Common myeloid progenitor, CD34-positive (primary cell): ENCODE data around the gene SSRP1.

ENCODE experiments used
- CTCF ChIA-PET: fragments of 350-600 bp; sonication (Branson Sonifier 250); formaldehyde crosslinking; loops from one replicate; lab custom pipeline; 2021; ENCODE audit warnings: antibody characterized with exemption; lab: Charles Lee
- POLR2A ChIA-PET: fragments of 350-600 bp; sonication (Branson Sonifier 250); formaldehyde crosslinking; loops from one replicate; lab custom pipeline; 2021; ENCODE audit warnings: antibody characterized with exemption; lab: Charles Lee
- DNase-seq, 3 donors: peaks; one replicate each; pipeline versions ENCODE4 v3.0.0 to v3.0.0-alpha.2; 2013
- H3K27ac ChIP-seq, 2 experiments: 1 replicate in 1 of 2; 2 replicates in 1 of 2; pipeline ENCODE4 v1.7.0; 2013; ENCODE audit warnings: inconsistent platforms in 2 of 2, low read length in 2 of 2, mild to moderate bottlenecking in 2 of 2, low read depth in 1 of 2, moderate library complexity in 1 of 2; ENCODE audit not compliant: severe bottlenecking in 2 of 2, insufficient read depth in 1 of 2, poor library complexity in 1 of 2
- H3K27me3 ChIP-seq, 5 experiments: replicated peaks in 2 of 5; 1 replicate in 3 of 5; 2 replicates in 2 of 5; pipeline versions ENCODE4 v1.6.1 to v1.7.0; 2013; ENCODE audit warnings: low read length in 4 of 5, mild to moderate bottlenecking in 2 of 5, moderate library complexity in 2 of 5, inconsistent platforms in 1 of 5; ENCODE audit not compliant: insufficient read depth in 5 of 5, control insufficient read depth in 4 of 5
- H3K36me3 ChIP-seq, 4 experiments: 1 replicate in 2 of 4; 2 replicates in 2 of 4; pipeline versions ENCODE4 v1.6.1 to v1.7.0; 2013; ENCODE audit warnings: low read length in 3 of 4, control low read depth in 1 of 4, mild to moderate bottlenecking in 1 of 4; ENCODE audit not compliant: control insufficient read depth in 4 of 4, insufficient read depth in 4 of 4
- H3K4me1 ChIP-seq, 4 experiments: 1 replicate in 3 of 4; 2 replicates in 1 of 4; pipeline versions ENCODE4 v1.6.1 to v1.7.1; 2013; ENCODE audit warnings: low read length in 3 of 4, mild to moderate bottlenecking in 3 of 4, control low read depth in 1 of 4, inconsistent platforms in 1 of 4, moderate library complexity in 1 of 4; ENCODE audit not compliant: control insufficient read depth in 4 of 4, insufficient read depth in 4 of 4; ENCODE audit errors: control extremely low read depth in 1 of 4
- H3K4me3 ChIP-seq, 7 experiments: 1 replicate in 4 of 7; 2 replicates in 3 of 7; pipeline versions ENCODE4 v1.5.1 to v1.7.0; 2013; ENCODE audit warnings: mild to moderate bottlenecking in 7 of 7, low read length in 6 of 7, moderate library complexity in 6 of 7, inconsistent platforms in 2 of 7, low read depth in 2 of 7, control low read depth in 1 of 7; ENCODE audit not compliant: insufficient read depth in 4 of 7, control insufficient read depth in 1 of 7; ENCODE audit errors: extremely low read depth in 1 of 7
- H3K9me3 ChIP-seq, 5 experiments: 1 replicate in 4 of 5; 2 replicates in 1 of 5; pipeline versions ENCODE4 v1.6.1 to v1.7.1; 2013; ENCODE audit warnings: low read length in 4 of 5, mild to moderate bottlenecking in 2 of 5, inconsistent platforms in 1 of 5, low read depth in 1 of 5, moderate library complexity in 1 of 5; ENCODE audit not compliant: control insufficient read depth in 4 of 5, insufficient read depth in 2 of 5; ENCODE audit errors: control extremely low read depth in 1 of 5
- WGBS: methylation state at CpG from one replicate; pipeline ENCODE4 v1.1.5; 2013; ENCODE audit not compliant: insufficient coverage; 5-methylcytosine and 5-hydroxymethylcytosine counted together

SSRP1 gene

DNA sequence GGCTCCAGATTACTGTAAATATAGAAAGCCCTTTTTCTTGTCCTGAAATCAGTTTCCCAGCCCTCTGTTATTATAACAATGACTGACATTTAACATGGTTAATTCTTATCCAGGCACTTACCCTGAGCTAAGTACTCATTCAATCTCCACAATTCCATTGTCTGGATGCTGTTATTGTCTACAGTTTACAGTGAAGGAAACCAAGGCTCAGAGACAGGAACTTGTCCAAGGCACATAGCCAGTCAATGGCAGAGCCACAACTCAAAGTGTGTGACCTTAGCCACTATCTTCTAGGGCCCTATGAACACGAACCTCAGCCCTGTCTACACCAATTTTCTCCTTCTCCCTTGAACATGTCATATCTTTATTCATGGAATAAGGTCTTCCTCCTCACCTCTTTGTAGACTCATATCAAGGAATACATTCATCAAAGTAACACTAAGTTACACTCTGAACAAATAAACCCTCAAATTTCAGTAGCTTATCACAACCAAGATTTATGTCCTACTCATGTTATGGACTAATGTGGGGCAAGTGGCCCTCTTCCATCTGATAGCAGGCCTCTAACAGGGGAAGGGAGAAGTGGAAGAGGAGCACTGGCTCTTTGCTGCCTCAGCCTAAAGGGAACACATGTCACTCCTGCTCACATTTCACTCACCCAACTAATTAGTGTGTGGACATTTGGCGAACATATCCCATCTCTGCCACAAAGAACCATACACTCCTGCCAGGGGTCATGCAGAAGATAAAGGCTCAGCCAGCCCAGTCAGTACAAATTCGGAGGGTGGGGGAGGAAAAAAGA, 59.3 kb downstream of the SSRP1 start:
- ChIA-PET CTCF (interaction anchor here (0.9 to 2.6 kb wide), 6 partner anchors 9 to 434 kb away, joined by 3 to 9 read pairs (median 4); no protein-coding TSS in a partner anchor), POLR2A (no interaction called here)
- no peak overlapping the region for H3K4me3 ChIP-seq
- H3K36me3 ChIP-seq: no peaks in the 10 kb centered on the region
- 83% methylated on average over 1 of the region's 3 CpGs for WGBS
- no peak for DNase-seq
- H3K27me3 ChIP-seq: peaks cover 2 to 7% (median 6%) of the 10 kb centered on the region in 5 experiments
- peaks cover 0 to 12% (median 2%) of the 10 kb centered on the region in 5 experiments for H3K9me3 ChIP-seq
- H3K4me1 ChIP-seq: peaks cover 0 to 4% (median 0%) of the 10 kb centered on the region in 4 experiments
- H3K27ac ChIP-seq: no peak overlapping the region
